ENCODE data around the gene NTN1. TPM values are rescaled to one million over a fixed set of nuclear protein-coding genes. Genes with fewer than 3 reads are reported as not detected.

The NTN1 gene
- total RNA-seq, 1 experiment from 2014 or later, result 0.94 TPM

DNA sequence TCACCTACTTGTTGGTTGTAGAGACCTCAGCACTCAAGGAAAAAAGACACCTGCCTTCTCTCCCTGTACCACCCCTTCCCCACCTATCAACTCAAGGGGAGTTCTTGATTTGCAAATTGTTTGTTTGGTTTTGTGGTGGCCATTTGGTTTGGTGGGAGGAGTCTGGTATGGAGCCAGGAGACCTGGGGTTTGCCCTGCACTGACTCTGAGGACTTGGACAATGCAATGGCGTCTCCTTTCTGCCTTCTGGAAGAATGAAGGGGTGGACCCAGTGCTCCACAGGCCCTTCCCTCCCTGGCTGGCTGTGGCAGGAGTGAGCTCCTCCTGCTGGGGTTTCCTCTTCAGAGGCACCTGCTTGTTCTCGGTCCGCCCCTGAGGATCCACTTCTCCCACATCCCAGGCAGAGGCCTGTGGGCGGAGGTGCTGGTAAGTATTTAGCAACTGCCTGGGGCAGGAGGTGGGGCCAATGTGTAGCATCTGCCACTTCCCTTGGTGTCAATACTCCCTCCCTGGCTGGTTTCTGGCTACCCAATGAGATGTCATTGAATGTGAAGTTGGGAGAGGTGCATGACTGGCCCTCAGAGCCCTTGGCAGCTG lies 164.5 kb downstream of the NTN1 start:
- BruUV-seq (replicated peaks), result no TSS peak
- H3K27me3 Mint-ChIP-seq (ENCODE audit: unreplicated experiment), result peaks cover 29% of the 10 kb centered on the region
- TF ChIP-seq, protein P1, sequence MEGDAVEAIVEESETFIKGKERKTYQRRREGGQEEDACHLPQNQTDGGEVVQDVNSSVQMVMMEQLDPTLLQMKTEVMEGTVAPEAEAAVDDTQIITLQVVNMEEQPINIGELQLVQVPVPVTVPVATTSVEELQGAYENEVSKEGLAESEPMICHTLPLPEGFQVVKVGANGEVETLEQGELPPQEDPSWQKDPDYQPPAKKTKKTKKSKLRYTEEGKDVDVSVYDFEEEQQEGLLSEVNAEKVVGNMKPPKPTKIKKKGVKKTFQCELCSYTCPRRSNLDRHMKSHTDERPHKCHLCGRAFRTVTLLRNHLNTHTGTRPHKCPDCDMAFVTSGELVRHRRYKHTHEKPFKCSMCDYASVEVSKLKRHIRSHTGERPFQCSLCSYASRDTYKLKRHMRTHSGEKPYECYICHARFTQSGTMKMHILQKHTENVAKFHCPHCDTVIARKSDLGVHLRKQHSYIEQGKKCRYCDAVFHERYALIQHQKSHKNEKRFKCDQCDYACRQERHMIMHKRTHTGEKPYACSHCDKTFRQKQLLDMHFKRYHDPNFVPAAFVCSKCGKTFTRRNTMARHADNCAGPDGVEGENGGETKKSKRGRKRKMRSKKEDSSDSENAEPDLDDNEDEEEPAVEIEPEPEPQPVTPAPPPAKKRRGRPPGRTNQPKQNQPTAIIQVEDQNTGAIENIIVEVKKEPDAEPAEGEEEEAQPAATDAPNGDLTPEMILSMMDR (IDR thresholded peaks at IDR 0.05; ENCODE audit: unreplicated experiment), result no peak
- H3K4me3 Mint-ChIP-seq (ENCODE audit: low read depth, unreplicated experiment), result no peak overlapping the region
- H3K36me3 Mint-ChIP-seq (ENCODE audit: insufficient read depth, unreplicated experiment), result no peaks in the 10 kb centered on the region
- CTCF ChIA-PET, result interaction anchor here (1.1 kb wide), 1 partner anchor 215 kb away, joined by 3 read pairs; no protein-coding TSS in a partner anchor
- no peak overlapping the region for H3K27ac Mint-ChIP-seq (ENCODE audit: unreplicated experiment)
- H3K9me3 Mint-ChIP-seq (ENCODE audit: low read depth, unreplicated experiment), result no peaks in the 10 kb centered on the region
- no peak for DNase-seq
- intact Hi-C loops (cut with micrococcal nuclease; ENCODE audit: unreplicated experiment), result no loop called here
- no peaks in the 10 kb centered on the region for H3K4me1 Mint-ChIP-seq (ENCODE audit: low read depth, unreplicated experiment)

DNA sequence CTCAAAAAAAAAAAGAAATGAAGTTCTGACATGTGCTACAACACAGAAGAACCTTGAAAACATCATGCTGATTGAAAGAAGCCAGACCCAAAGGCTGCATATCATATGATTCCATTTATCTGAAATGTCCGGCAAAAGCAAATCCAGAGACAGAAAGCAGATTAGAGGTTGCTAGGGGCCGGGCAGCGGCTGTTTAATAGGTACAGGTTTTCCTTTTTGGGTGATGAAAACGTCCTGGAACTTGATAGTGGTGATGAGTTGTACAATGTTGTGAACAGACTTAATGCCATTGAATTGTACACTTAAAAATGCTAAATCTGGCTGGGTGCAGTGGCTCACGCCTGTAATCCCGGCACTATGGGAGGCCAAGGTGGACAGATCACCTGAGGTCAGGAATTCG lies 166.5 kb downstream of the NTN1 start:
- TF ChIP-seq, protein P1 (IDR thresholded peaks at IDR 0.05; ENCODE audit: unreplicated experiment), result no peak
- CTCF ChIA-PET, result no interaction called here
- H3K4me1 Mint-ChIP-seq (ENCODE audit: low read depth, unreplicated experiment), result no peaks in the 10 kb centered on the region
- no TSS peak for BruUV-seq (replicated peaks)
- no peak overlapping the region for H3K4me3 Mint-ChIP-seq (ENCODE audit: low read depth, unreplicated experiment)
- H3K36me3 Mint-ChIP-seq (ENCODE audit: insufficient read depth, unreplicated experiment), result no peaks in the 10 kb centered on the region
- no peak overlapping the region for H3K27ac Mint-ChIP-seq (ENCODE audit: unreplicated experiment)
- no peak for DNase-seq
- H3K27me3 Mint-ChIP-seq (ENCODE audit: unreplicated experiment), result peaks cover 29% of the 10 kb centered on the region
- intact Hi-C loops (cut with micrococcal nuclease; ENCODE audit: unreplicated experiment), result no loop called here
- no peaks in the 10 kb centered on the region for H3K9me3 Mint-ChIP-seq (ENCODE audit: low read depth, unreplicated experiment)

DNA sequence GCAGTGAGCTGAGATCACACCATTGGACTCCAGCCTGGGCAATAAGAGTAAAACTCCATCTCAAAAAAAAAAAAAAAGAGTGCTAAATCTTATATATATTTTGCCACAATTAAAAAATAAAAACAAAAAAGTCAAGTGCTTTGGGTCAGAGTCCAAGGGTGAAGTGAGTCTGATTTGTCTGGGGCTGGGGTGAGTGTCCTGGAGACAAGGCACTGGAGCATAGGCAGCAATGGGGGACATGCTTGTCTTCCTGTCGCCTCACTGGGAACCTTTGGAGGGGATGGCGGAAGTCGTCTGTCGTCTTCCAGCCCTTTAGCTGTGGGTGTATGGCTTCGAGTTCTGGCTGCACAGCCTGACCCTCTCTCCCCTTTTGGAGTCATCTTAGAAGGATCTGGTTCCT lies 167.1 kb downstream of the NTN1 start:
- Mint-ChIP-seq H3K4me3 (ENCODE audit: low read depth, unreplicated experiment) (no peak overlapping the region), H3K27ac (ENCODE audit: unreplicated experiment) (no peak overlapping the region), H3K36me3 (ENCODE audit: insufficient read depth, unreplicated experiment) (no peaks in the 10 kb centered on the region), H3K4me1 (ENCODE audit: low read depth, unreplicated experiment) (no peaks in the 10 kb centered on the region), H3K9me3 (ENCODE audit: low read depth, unreplicated experiment) (no peaks in the 10 kb centered on the region), H3K27me3 (ENCODE audit: unreplicated experiment) (peaks cover 28% of the 10 kb centered on the region)
- TF ChIP-seq, protein P1 (IDR thresholded peaks at IDR 0.05; ENCODE audit: unreplicated experiment), result no peak
- CTCF ChIA-PET, result no interaction called here
- BruUV-seq (replicated peaks), result no TSS peak
- DNase-seq, result no peak
- intact Hi-C loops (cut with micrococcal nuclease; ENCODE audit: unreplicated experiment), result no loop called here

DNA sequence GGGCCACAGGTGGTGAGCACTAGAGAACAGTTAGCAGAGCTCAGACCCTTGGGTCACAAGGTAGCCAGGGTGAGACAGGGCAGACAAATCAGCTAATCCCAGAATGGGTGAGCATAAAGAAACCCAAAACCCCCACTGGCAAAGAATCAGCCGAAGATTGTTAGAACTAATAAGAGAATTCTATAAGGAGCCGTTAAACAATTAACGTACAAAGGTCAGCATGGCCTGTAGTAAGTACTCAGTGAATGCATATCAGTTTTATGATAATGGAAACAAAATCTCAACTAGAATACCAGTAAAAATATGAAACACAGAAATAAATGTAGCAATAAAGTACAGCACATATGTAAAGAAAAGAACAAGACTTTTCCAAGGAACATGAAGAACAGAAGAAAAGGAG lies 168.6 kb downstream of the NTN1 start:
- Mint-ChIP-seq H3K27ac (ENCODE audit: unreplicated experiment) (no peak overlapping the region), H3K27me3 (ENCODE audit: unreplicated experiment) (peaks cover 14% of the 10 kb centered on the region), H3K9me3 (ENCODE audit: low read depth, unreplicated experiment) (no peaks in the 10 kb centered on the region), H3K36me3 (ENCODE audit: insufficient read depth, unreplicated experiment) (no peaks in the 10 kb centered on the region), H3K4me1 (ENCODE audit: low read depth, unreplicated experiment) (no peaks in the 10 kb centered on the region), H3K4me3 (ENCODE audit: low read depth, unreplicated experiment) (no peak overlapping the region)
- TF ChIP-seq, protein P1 (IDR thresholded peaks at IDR 0.05; ENCODE audit: unreplicated experiment), result no peak
- no TSS peak for BruUV-seq (replicated peaks)
- DNase-seq, result no peak
- CTCF ChIA-PET, result interaction anchor here (0.5 to 1.0 kb wide), 3 partner anchors 21 to 300 kb away, joined by 3 to 8 read pairs (median 4); no protein-coding TSS in a partner anchor
- intact Hi-C loops (cut with micrococcal nuclease; ENCODE audit: unreplicated experiment), result no loop called here

Measured in Calu3 (cell line).